GM19238 (cell line): ENCODE data around the gene CCDC47.
"Not testable (repeated sequence)": the region's sequence is repeated elsewhere in the genome, so short reads cannot be mapped to it uniquely, and the experiment has no call there.

Experiments
- DNase-seq: peaks from one replicate; pipeline ENCODE4 v3.0.0; 2011; ENCODE audit warnings: low spot score; ENCODE audit not compliant: insufficient read length

CCDC47 gene

GRCh38 chr17:63722403-63722802 is 51.0 kb downstream of the CCDC47 start:
- no peak for DNase-seq

- not testable (repeated sequence) for DNase-seq
Measured at GRCh38 chr17:63720194-63720593, 53.2 kb downstream of the CCDC47 start.

GRCh38 chr17:63718988-63719387 is 54.4 kb downstream of the CCDC47 start:
- no peak for DNase-seq

GRCh38 chr17:63716426-63716825 is 57.0 kb downstream of the CCDC47 start:
- no peak for DNase-seq

- DNase-seq, result no peak
Measured at GRCh38 chr17:63714550-63715277, 58.7 kb downstream of the CCDC47 start.

GRCh38 chr17:63709110-63709509 is 64.3 kb downstream of the CCDC47 start:
- DNase-seq, result no peak

- no peak for DNase-seq
Measured at GRCh38 chr17:63707151-63707550, 66.2 kb downstream of the CCDC47 start.

- no peak for DNase-seq
Measured at GRCh38 chr17:63706336-63707082, 66.9 kb downstream of the CCDC47 start.

GRCh38 chr17:63705657-63706056 is 67.7 kb downstream of the CCDC47 start:
- no peak for DNase-seq

GRCh38 chr17:63704836-63705235 is 68.6 kb downstream of the CCDC47 start:
- DNase-seq, result no peak

- no peak for DNase-seq
Measured at GRCh38 chr17:63704259-63704576, 69.2 kb downstream of the CCDC47 start.

- no peak for DNase-seq
Measured at GRCh38 chr17:63703556-63704258, 69.7 kb downstream of the CCDC47 start.

- DNase-seq, result no peak
Measured at GRCh38 chr17:63703029-63703428, 70.4 kb downstream of the CCDC47 start.

GRCh38 chr17:63702721-63703015 is 70.7 kb downstream of the CCDC47 start:
- DNase-seq, result no peak

- peak; percentile 61 for DNase-seq
Measured at GRCh38 chr17:63701868-63702720, 71.3 kb downstream of the CCDC47 start.

- no peak for DNase-seq
Measured at GRCh38 chr17:63701456-63701820, 72.0 kb downstream of the CCDC47 start.

GRCh38 chr17:63700528-63701455 is 72.6 kb downstream of the CCDC47 start:
- peak; percentile 63 for DNase-seq

GRCh38 chr17:63699638-63700527 is 73.5 kb downstream of the CCDC47 start, which contains the start of gene LIMD2:
Gene LIMD2 (minus strand): TSS chr17:63700125. CDS start chr17:63699298, 827 bp downstream.
- peak; percentile 75 for DNase-seq

- peak; percentile 76 for DNase-seq
Measured at GRCh38 chr17:63698886-63699637, 74.3 kb downstream of the CCDC47 start.
